C4-2B (cell line): ENCODE results near the gene NT5C1A.

Source experiments
- ZFX ChIP-seq: fragments of 450-650 bp; IDR thresholded peaks from 2 replicates; pipeline ENCODE4 v1.6.1; 2017
- TF ChIP-seq, protein P1 (sequence below): fragments of 450-650 bp; conservative IDR thresholded peaks from 2 replicates; pipeline ENCODE4 v1.5.1; 2017; ENCODE audit warnings: mild to moderate bottlenecking

- TF ChIP-seq, protein P1, sequence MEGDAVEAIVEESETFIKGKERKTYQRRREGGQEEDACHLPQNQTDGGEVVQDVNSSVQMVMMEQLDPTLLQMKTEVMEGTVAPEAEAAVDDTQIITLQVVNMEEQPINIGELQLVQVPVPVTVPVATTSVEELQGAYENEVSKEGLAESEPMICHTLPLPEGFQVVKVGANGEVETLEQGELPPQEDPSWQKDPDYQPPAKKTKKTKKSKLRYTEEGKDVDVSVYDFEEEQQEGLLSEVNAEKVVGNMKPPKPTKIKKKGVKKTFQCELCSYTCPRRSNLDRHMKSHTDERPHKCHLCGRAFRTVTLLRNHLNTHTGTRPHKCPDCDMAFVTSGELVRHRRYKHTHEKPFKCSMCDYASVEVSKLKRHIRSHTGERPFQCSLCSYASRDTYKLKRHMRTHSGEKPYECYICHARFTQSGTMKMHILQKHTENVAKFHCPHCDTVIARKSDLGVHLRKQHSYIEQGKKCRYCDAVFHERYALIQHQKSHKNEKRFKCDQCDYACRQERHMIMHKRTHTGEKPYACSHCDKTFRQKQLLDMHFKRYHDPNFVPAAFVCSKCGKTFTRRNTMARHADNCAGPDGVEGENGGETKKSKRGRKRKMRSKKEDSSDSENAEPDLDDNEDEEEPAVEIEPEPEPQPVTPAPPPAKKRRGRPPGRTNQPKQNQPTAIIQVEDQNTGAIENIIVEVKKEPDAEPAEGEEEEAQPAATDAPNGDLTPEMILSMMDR: no peak
- no peak for TF ChIP-seq ZFX
Measured at GRCh38 chr1:39650431-39650830, 21.5 kb downstream of the NT5C1A start.
